ENCODE results near the gene CCDC9B.

DNA sequence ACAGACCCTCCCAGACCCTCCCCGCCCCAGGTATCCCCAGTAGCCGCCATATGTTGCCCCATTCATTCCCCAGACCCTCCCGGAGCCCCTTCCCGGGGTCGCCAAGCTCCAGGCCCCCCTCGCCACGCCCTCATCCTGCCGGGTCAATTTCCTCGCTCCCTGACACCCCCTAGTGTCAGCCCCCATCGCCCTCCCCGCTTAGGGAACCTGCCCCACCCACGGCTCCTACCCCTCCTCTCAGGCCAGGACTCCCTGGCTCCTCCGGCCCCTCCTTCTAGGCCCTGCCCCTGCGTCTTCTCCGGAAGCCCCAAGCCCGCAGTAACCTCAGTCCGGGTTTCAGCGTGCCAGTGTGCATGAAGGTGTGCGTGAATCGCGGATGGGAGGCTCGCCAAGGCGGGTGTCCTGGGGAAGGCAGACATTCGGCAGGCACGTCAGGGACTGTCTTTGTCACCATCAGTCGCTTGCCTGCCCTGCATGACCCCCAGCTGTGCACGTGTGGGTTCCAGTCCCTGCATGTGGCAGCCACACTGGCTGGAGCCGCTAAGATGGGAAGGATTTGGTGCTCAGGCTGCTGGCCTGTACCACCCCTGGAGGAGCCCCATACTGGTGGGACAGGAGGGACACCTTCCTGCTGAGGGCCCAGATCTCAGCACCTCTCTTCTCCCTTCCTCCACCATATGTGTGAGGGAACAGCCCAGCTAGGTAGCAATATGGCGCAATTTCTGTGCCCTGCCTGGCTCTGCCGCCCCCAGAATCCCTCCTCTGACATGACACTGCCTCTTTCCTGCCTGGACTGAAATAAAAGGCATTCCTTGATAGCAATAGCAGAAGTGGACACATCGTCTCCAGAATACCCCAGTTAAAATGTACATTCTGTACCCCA is 18.0 kb upstream of the CCDC9B start:
- TF ChIP-seq YY1 (IDR thresholded peaks at IDR 0.05; ENCODE audit: insufficient read depth, insufficient read length) (no peak), ZNF274 (IDR thresholded peaks at IDR 0.05; ENCODE audit: low read depth, low read length) (no peak)
